Measurements from ENCODE around the gene SREBF1. TPM values are rescaled to one million over a fixed set of nuclear protein-coding genes. Genes with fewer than 3 reads are reported as not detected.

SREBF1 gene
- total RNA-seq, 1 experiment from 2014 or later = 230 TPM

DNA sequence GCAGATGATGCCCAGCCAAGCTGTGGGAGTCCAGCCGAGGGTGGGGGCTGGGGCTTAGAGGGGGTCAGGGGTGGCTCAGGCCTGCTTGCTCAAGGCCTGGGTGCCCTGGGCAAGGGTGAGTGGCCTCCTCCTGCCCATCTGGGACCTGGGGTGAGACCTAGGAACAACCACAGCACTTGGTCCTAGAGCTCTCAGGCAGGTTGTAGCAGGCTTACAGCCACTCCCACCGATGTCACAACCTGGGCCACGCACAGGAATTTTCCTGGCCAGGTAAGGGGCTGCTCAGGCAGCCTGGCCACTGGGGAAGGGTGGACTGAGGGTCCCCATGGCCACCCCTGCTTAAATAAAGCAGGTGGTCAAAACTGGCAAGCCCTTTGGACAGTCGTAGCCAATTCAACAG lies 6.3 kb upstream of the SREBF1 start:
- H3K27ac ChIP-seq (ENCODE audit: low read length) = 0 out of 2 replicates have a peak overlapping the region, but pooled peaks have one; percentile 23
- H3K36me3 ChIP-seq (ENCODE audit: control insufficient read depth, insufficient read depth, low read length) = no peaks in the 10 kb centered on the region
- DNase-seq (ENCODE audit: low read depth, low spot score) = no peak
- H3K9me3 ChIP-seq (ENCODE audit: control insufficient read depth, insufficient read depth, low read depth, low read length) = no peaks in the 10 kb centered on the region
- intact Hi-C loops (cut with micrococcal nuclease; ENCODE audit: unreplicated experiment) (no loop called here), in situ Hi-C loops (cut with HindIII; ENCODE audit: low pct_unique_long_range_greater_than_20kb, low sequenced_read_pairs) (no loop called here)
- no peak overlapping the region for H3K4me3 ChIP-seq (ENCODE audit: low read depth in 2 of 2, low read length in 2 of 2)
- CTCF ChIA-PET = no interaction called here
- no peak for TF ChIP-seq TCF7L2 (IDR thresholded peaks at IDR 0.05; ENCODE audit: low read depth, low read length)
- no peak for TF ChIP-seq CTCF (IDR thresholded peaks at IDR 0.05)
- TF ChIP-seq, protein P1, sequence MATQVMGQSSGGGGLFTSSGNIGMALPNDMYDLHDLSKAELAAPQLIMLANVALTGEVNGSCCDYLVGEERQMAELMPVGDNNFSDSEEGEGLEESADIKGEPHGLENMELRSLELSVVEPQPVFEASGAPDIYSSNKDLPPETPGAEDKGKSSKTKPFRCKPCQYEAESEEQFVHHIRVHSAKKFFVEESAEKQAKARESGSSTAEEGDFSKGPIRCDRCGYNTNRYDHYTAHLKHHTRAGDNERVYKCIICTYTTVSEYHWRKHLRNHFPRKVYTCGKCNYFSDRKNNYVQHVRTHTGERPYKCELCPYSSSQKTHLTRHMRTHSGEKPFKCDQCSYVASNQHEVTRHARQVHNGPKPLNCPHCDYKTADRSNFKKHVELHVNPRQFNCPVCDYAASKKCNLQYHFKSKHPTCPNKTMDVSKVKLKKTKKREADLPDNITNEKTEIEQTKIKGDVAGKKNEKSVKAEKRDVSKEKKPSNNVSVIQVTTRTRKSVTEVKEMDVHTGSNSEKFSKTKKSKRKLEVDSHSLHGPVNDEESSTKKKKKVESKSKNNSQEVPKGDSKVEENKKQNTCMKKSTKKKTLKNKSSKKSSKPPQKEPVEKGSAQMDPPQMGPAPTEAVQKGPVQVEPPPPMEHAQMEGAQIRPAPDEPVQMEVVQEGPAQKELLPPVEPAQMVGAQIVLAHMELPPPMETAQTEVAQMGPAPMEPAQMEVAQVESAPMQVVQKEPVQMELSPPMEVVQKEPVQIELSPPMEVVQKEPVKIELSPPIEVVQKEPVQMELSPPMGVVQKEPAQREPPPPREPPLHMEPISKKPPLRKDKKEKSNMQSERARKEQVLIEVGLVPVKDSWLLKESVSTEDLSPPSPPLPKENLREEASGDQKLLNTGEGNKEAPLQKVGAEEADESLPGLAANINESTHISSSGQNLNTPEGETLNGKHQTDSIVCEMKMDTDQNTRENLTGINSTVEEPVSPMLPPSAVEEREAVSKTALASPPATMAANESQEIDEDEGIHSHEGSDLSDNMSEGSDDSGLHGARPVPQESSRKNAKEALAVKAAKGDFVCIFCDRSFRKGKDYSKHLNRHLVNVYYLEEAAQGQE (IDR thresholded peaks at IDR 0.05; ENCODE audit: insufficient read depth in 1 of 2, low read depth in 2 of 2, low read length in 1 of 2) = no peak
- TF ChIP-seq SIN3A (IDR thresholded peaks at IDR 0.05; ENCODE audit: borderline replicate concordance, insufficient read depth, low read depth, low read length) = no peak
- no peak for TF ChIP-seq POLR2AphosphoS5 (IDR thresholded peaks at IDR 0.05; ENCODE audit: low read depth, low read length)
- no peaks in the 10 kb centered on the region for H3K27me3 ChIP-seq (ENCODE audit: control insufficient read depth, insufficient read depth, low read length)
- no peak for ATAC-seq
- no TSS peak for BruUV-seq (replicated peaks)
- H3K4me1 ChIP-seq (ENCODE audit: control insufficient read depth, insufficient read depth, low read length) = peaks cover 38% of the 10 kb centered on the region
- POLR2A ChIA-PET = no interaction called here

DNA sequence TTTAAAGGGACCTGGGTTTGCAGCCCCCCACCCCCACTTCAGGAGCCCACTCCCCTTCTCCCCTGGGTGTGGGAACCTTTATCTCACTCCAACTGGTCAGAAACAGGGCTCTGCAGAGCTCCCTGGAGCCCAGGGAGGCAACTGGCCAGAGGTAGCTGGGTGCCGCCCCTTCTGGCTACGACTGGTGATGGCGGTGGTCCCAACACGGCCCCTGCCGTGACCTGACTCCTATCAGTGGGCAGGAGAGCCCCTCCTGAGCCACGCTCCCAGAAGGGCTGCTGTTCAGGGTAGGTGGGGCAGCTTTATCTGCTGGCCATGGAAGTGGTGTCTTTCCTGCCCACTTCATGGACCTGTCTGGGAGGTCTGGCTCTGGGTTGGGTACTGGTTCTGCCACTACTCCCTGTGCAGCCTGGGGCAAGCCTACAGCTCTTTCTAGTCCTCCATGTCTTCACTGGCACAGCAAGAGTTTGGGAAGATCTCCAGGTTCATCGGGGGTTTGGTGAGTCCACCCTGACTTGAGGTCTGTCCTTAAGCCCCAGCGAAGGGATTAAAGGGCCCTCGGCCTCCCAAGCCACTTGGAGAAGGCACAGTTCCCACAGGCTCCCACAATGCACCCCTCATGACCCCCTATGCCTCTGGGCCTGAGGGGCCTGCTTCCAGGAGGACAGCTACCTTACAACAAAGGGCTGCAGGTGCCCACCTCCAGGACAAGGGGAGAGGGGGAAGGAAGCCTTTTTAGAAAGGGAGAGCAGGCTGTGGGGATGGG lies 5.5 kb upstream of the SREBF1 start:
- ChIA-PET POLR2A (interaction anchor here (0.6 kb wide), 1 partner anchor 18 kb away, joined by 3 read pairs; no protein-coding TSS in a partner anchor), CTCF (interaction anchor here (0.8 kb wide), 1 partner anchor 30 kb away, joined by 4 read pairs; no protein-coding TSS in a partner anchor)
- ATAC-seq (no peak), DNase-seq (ENCODE audit: low read depth, low spot score) (no peak)
- H3K9me3 ChIP-seq (ENCODE audit: control insufficient read depth, insufficient read depth, low read depth, low read length) = no peaks in the 10 kb centered on the region
- H3K4me3 ChIP-seq (ENCODE audit: low read depth in 2 of 2, low read length in 2 of 2) = no peak overlapping the region
- intact Hi-C loops (cut with micrococcal nuclease; ENCODE audit: unreplicated experiment) (no loop called here), in situ Hi-C loops (cut with HindIII; ENCODE audit: low pct_unique_long_range_greater_than_20kb, low sequenced_read_pairs) (no loop called here)
- peak overlapping the region; percentile 98 for H3K27ac ChIP-seq (ENCODE audit: low read length)
- no TSS peak for BruUV-seq (replicated peaks)
- peaks cover 46% of the 10 kb centered on the region for H3K4me1 ChIP-seq (ENCODE audit: control insufficient read depth, insufficient read depth, low read length)
- no peaks in the 10 kb centered on the region for H3K27me3 ChIP-seq (ENCODE audit: control insufficient read depth, insufficient read depth, low read length)
- H3K36me3 ChIP-seq (ENCODE audit: control insufficient read depth, insufficient read depth, low read length) = no peaks in the 10 kb centered on the region
- TF ChIP-seq SIN3A (IDR thresholded peaks at IDR 0.05; ENCODE audit: borderline replicate concordance, insufficient read depth, low read depth, low read length) (no peak), POLR2AphosphoS5 (IDR thresholded peaks at IDR 0.05; ENCODE audit: low read depth, low read length) (no peak; the same call in 1 of the 2 replicates), TCF7L2 (IDR thresholded peaks at IDR 0.05; ENCODE audit: low read depth, low read length) (no peak)
- TF ChIP-seq, protein P1 (IDR thresholded peaks at IDR 0.05; ENCODE audit: insufficient read depth in 1 of 2, low read depth in 2 of 2, low read length in 1 of 2) = no peak
